HFFc6 (cell line): ENCODE data around the gene VSIG4. TPM values are rescaled to one million over a fixed set of nuclear protein-coding genes. Genes with fewer than 3 reads are reported as not detected.

Experiments
- DNase-seq: peaks from one replicate; pipeline ENCODE4 v3.0.0-alpha.2; 2018
- H3K27ac Mint-ChIP-seq: 2 replicates; pipeline ENCODE4 v1.8.0; 2020; ENCODE audit warnings: mild to moderate bottlenecking, mixed read lengths
- H3K27me3 Mint-ChIP-seq: 2 replicates; pipeline ENCODE4 v1.8.0; 2021; ENCODE audit warnings: mild to moderate bottlenecking, moderate library complexity, mixed read lengths; ENCODE audit not compliant: insufficient read depth
- H3K36me3 Mint-ChIP-seq: 2 replicates; pipeline ENCODE4 v1.8.0; 2021; ENCODE audit warnings: low read depth, mixed read lengths
- H3K4me1 Mint-ChIP-seq: 2 replicates; pipeline ENCODE4 v1.8.0; 2020; ENCODE audit warnings: low read depth, mixed read lengths
- H3K4me3 Mint-ChIP-seq: 2 replicates; pipeline ENCODE4 v1.8.0; 2020; ENCODE audit warnings: mild to moderate bottlenecking, moderate library complexity, mixed read lengths
- H3K9me3 Mint-ChIP-seq: 2 replicates; pipeline ENCODE4 v1.8.0; 2020; ENCODE audit warnings: mild to moderate bottlenecking, mixed read lengths
- CTCF ChIP-seq: fragments of 200-600 bp; sonication (generic); IDR thresholded peaks from 2 replicates; pipeline ENCODE4 v1.5.0; 2021; ENCODE audit warnings: antibody characterized with exemption, mild to moderate bottlenecking
- total RNA-seq, 6 experiments: library from RNA; stranded (reverse); fragmentation: NEBNext Ultra II Directional; extraction: Animal tissue kit (Norgen Biotek cat#: 25700); gene quantifications; 2 replicates in 1 of 6; 3 replicates in 5 of 6; pipeline ENCODE4 v1.2.3, GENCODE V29; 2021

VSIG4 gene
- total RNA-seq, 6 experiments from 2014 or later: not detected

- H3K27ac Mint-ChIP-seq: no peak overlapping the region
- H3K4me3 Mint-ChIP-seq: no peak overlapping the region
- H3K27me3 Mint-ChIP-seq: no peaks in the 10 kb centered on the region
- H3K36me3 Mint-ChIP-seq: no peaks in the 10 kb centered on the region
- no peaks in the 10 kb centered on the region for H3K4me1 Mint-ChIP-seq
- H3K9me3 Mint-ChIP-seq: no peaks in the 10 kb centered on the region; the same call in 1 of the 2 replicates
- TF ChIP-seq CTCF: no peak
- no peak for DNase-seq
Observed at GRCh38 chrX:66046612-66047235, 6.8 kb upstream of the VSIG4 start.

GRCh38 chrX:66045894-66046293, 6.0 kb upstream of the VSIG4 start:
- Mint-ChIP-seq H3K27ac (no peak overlapping the region), H3K9me3 (no peaks in the 10 kb centered on the region; the same call in 1 of the 2 replicates), H3K36me3 (no peaks in the 10 kb centered on the region), H3K4me1 (no peaks in the 10 kb centered on the region), H3K27me3 (no peaks in the 10 kb centered on the region), H3K4me3 (no peak overlapping the region)
- TF ChIP-seq CTCF: no peak
- no peak for DNase-seq

- Mint-ChIP-seq H3K4me3 (no peak overlapping the region), H3K9me3 (no peaks in the 10 kb centered on the region; the same call in 1 of the 2 replicates), H3K27ac (no peak overlapping the region), H3K36me3 (no peaks in the 10 kb centered on the region), H3K4me1 (no peaks in the 10 kb centered on the region), H3K27me3 (no peaks in the 10 kb centered on the region)
- no peak for DNase-seq
- no peak for TF ChIP-seq CTCF
Observed at GRCh38 chrX:66043584-66043983, 3.7 kb upstream of the VSIG4 start.

- TF ChIP-seq CTCF: no peak
- Mint-ChIP-seq H3K27ac (no peak overlapping the region), H3K4me3 (no peak overlapping the region), H3K27me3 (no peaks in the 10 kb centered on the region), H3K9me3 (no peaks in the 10 kb centered on the region; the same call in 1 of the 2 replicates), H3K36me3 (no peaks in the 10 kb centered on the region), H3K4me1 (no peaks in the 10 kb centered on the region)
- DNase-seq: no peak
Observed at GRCh38 chrX:66042307-66043077, 2.6 kb upstream of the VSIG4 start.

- Mint-ChIP-seq H3K9me3 (no peaks in the 10 kb centered on the region), H3K27ac (no peak overlapping the region), H3K4me3 (no peak overlapping the region), H3K27me3 (no peaks in the 10 kb centered on the region), H3K4me1 (no peaks in the 10 kb centered on the region), H3K36me3 (no peaks in the 10 kb centered on the region)
- no peak for DNase-seq
- TF ChIP-seq CTCF: no peak
Observed at GRCh38 chrX:66038115-66038514, 1.8 kb downstream of the VSIG4 start.
